HEK293 (cell line): Measurements from ENCODE around the gene OR13J1.

Experiments used
- CTCF ChIA-PET: fragments of 350-600 bp; formaldehyde crosslinking; extraction: SDS; loops from one replicate; lab custom pipeline; 2021; ENCODE audit warnings: antibody characterized with exemption; lab: Yijun Ruan, JAX
- POLR2A ChIA-PET: fragments of 300-600 bp; formaldehyde crosslinking; extraction: SDS; loops from one replicate; lab custom pipeline; 2020; ENCODE audit warnings: antibody characterized with exemption, inconsistent platforms; lab: Yijun Ruan, JAX
- H3K27ac ChIP-seq: fragments of 200-500 bp; sonication (Bioruptor generic); 2 replicates; pipeline ENCODE4 v1.5.1; 2014; ENCODE audit warnings: low read depth, low read length, control low read depth, inconsistent platforms; ENCODE audit errors: extremely low read depth
- H3K36me3 ChIP-seq, 2 experiments: fragments of 200-500 bp in 1 of 2; sonication (Bioruptor generic) in 1 of 2; 1 replicate in 1 of 2; 2 replicates in 1 of 2; pipeline ENCODE4 v1.5.1; 2014 to 2017; ENCODE audit warnings: inconsistent platforms in 2 of 2, low read length in 2 of 2; ENCODE audit not compliant: control insufficient read depth in 2 of 2, insufficient read depth in 1 of 2
- H3K4me1 ChIP-seq: fragments of 200-500 bp; sonication (Bioruptor generic); 2 replicates; pipeline ENCODE4 v1.5.1; 2014; ENCODE audit warnings: mild to moderate bottlenecking, low read length, inconsistent platforms; ENCODE audit not compliant: control insufficient read depth, insufficient read depth
- H3K4me3 ChIP-seq: 2 replicates; pipeline ENCODE4 v1.5.1; 2011; ENCODE audit warnings: low read depth, mild to moderate bottlenecking, control low read depth, low read length, moderate library complexity
- H3K9me3 ChIP-seq: fragments of 200-500 bp; sonication (Bioruptor generic); 2 replicates; pipeline ENCODE4 v1.5.1; 2014; ENCODE audit warnings: low read depth, low read length, inconsistent platforms; ENCODE audit not compliant: control insufficient read depth, insufficient read depth
- GLI2 ChIP-seq: fragments of 450-650 bp; formaldehyde crosslinking; IDR thresholded peaks from 2 replicates; pipeline ENCODE4; 2017; ENCODE audit warnings: missing biosample characterization, missing genetic modification characterization, low read depth, borderline replicate concordance
- GLI4 ChIP-seq: fragments of 450-650 bp; formaldehyde crosslinking; IDR thresholded peaks from 2 replicates; pipeline ENCODE4 v1.5.1; 2016; ENCODE audit warnings: missing biosample characterization, missing genetic modification characterization
- GLIS1 ChIP-seq: fragments of 450-650 bp; formaldehyde crosslinking; IDR thresholded peaks from 2 replicates; pipeline ENCODE4 v1.5.1; 2016; ENCODE audit warnings: missing biosample characterization, missing genetic modification characterization
- KLF9 ChIP-seq: fragments of 450-650 bp; formaldehyde crosslinking; IDR thresholded peaks from 2 replicates; pipeline ENCODE4 v1.5.1; 2016; ENCODE audit warnings: missing biosample characterization, missing genetic modification characterization, low read depth
- SCRT1 ChIP-seq: fragments of 450-650 bp; formaldehyde crosslinking; IDR thresholded peaks from 2 replicates; pipeline ENCODE4 v1.5.1; 2016; ENCODE audit warnings: missing biosample characterization, missing genetic modification characterization, borderline replicate concordance
- SCRT2 ChIP-seq: fragments of 450-650 bp; formaldehyde crosslinking; IDR thresholded peaks from 2 replicates; pipeline ENCODE4 v1.5.1; 2016; ENCODE audit warnings: missing biosample characterization, missing genetic modification characterization
- TRIM28 ChIP-seq: IDR thresholded peaks from 2 replicates; pipeline ENCODE4 v1.6.1; 2011; ENCODE audit warnings: low read length, control low read depth, borderline replicate concordance
- ZBTB17 ChIP-seq: fragments of 450-650 bp; formaldehyde crosslinking; IDR thresholded peaks from 2 replicates; pipeline ENCODE4 v1.5.1; 2016; ENCODE audit warnings: missing biosample characterization, missing genetic modification characterization
- ZFP41 ChIP-seq: fragments of 450-650 bp; formaldehyde crosslinking; IDR thresholded peaks from 2 replicates; pipeline ENCODE4 v1.5.1; 2016; ENCODE audit warnings: missing biosample characterization, missing genetic modification characterization, borderline replicate concordance
- ZNF140 ChIP-seq: fragments of 450-650 bp; formaldehyde crosslinking; IDR thresholded peaks from 2 replicates; pipeline ENCODE4 v1.5.1; 2016; ENCODE audit warnings: missing biosample characterization, missing genetic modification characterization
- ZNF175 ChIP-seq: fragments of 450-650 bp; formaldehyde crosslinking; IDR thresholded peaks from 2 replicates; pipeline ENCODE4 v1.5.1; 2016; ENCODE audit warnings: missing biosample characterization, missing genetic modification characterization
- ZNF2 ChIP-seq: fragments of 450-650 bp; formaldehyde crosslinking; IDR thresholded peaks from 2 replicates; pipeline ENCODE4 v1.5.1; 2016; ENCODE audit warnings: missing biosample characterization, missing genetic modification characterization
- ZNF560 ChIP-seq: fragments of 450-650 bp; formaldehyde crosslinking; IDR thresholded peaks from 2 replicates; pipeline ENCODE4 v1.5.1; 2017; ENCODE audit warnings: missing biosample characterization, missing genetic modification characterization, borderline replicate concordance
- ZNF654 ChIP-seq: fragments of 450-650 bp; formaldehyde crosslinking; IDR thresholded peaks from 2 replicates; pipeline ENCODE4 v1.5.1; 2016; ENCODE audit warnings: low read depth, missing biosample characterization, missing genetic modification characterization
- TF ChIP-seq, protein P1 (sequence below): fragments of 450-650 bp; formaldehyde crosslinking; IDR thresholded peaks from 2 replicates; pipeline ENCODE4 v1.5.1; 2016; ENCODE audit warnings: missing biosample characterization, missing genetic modification characterization
- TF ChIP-seq, protein P2 (sequence below): fragments of 450-650 bp; formaldehyde crosslinking; IDR thresholded peaks from 2 replicates; pipeline ENCODE4 v1.5.1; 2016; ENCODE audit warnings: missing biosample characterization, missing genetic modification characterization
- TF ChIP-seq, protein P3 (sequence below): fragments of 450-650 bp; formaldehyde crosslinking; IDR thresholded peaks from 2 replicates; pipeline ENCODE4 v1.5.1; 2017; ENCODE audit warnings: missing biosample characterization, missing genetic modification characterization
- TF ChIP-seq, protein P4 (sequence below): fragments of 450-650 bp; formaldehyde crosslinking; IDR thresholded peaks from 2 replicates; pipeline ENCODE4 v1.5.1; 2016; ENCODE audit warnings: missing biosample characterization, missing genetic modification characterization
- TF ChIP-seq, protein P5 (sequence below): fragments of 450-650 bp; formaldehyde crosslinking; IDR thresholded peaks from 2 replicates; pipeline ENCODE4 v1.5.1; 2016; ENCODE audit warnings: missing biosample characterization, missing genetic modification characterization
- TF ChIP-seq, protein P6 (sequence below): sonication (generic); formaldehyde crosslinking; IDR thresholded peaks from 2 replicates; pipeline ENCODE4 v1.8.1; 2022; ENCODE audit warnings: mild to moderate bottlenecking, moderate library complexity, missing genetic modification reagents

Gene OR13J1

DNA sequence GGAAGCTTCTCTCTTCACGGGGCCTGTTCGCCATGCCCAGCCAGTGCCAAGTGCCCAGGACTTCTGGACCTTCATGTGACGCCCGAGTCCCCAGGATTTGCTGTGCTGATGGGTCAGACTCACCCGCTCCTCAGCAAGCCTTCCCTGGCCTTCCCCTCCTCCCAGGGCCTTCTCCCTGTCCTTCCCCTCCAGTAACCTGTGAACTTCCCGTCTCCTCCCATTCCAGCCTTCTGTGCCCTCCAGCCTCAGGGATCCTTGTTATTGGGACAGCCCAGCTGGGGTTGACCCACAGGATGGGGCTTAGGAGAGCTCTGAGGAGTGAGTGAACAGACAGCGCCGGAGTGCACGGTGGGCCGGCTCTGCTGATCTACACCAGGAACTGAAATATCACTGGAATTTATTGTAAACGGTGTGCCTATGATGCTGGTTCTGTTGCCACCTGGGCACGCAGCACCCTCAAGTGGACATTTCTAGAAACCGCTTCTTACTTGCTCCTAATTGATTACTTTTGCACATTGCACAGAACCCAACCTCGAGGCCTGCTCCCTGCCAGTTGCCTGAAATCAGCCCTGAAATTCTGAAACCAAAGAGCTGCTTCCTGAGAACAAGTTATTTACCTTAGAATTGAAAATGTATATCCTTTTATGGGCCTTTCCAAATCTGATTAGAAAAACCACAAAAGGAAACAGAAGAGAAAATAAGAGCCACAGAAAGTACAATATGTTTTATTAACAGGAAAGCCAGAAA is 40.6 kb upstream of the OR13J1 start:
- H3K4me3 ChIP-seq = no peak overlapping the region
- CTCF ChIA-PET = interaction anchor here (0.6 to 3.6 kb wide), 44 partner anchors 8 to 724 kb away, joined by 3 to 45 read pairs (median 4); partner anchors contain the start of genes CCDC107, GBA2, HINT2 and RGP1
- POLR2A ChIA-PET = no interaction called here
- peak; percentile 67 for TF ChIP-seq ZNF654 (tag by site-specific recombination)
- no peak for TF ChIP-seq SCRT1 (tag by site-specific recombination)
- TF ChIP-seq GLIS1 = no peak
- TF ChIP-seq ZBTB17 (tag by site-specific recombination) = peak; percentile 42; the same call in 1 of the 2 replicates
- no peak for TF ChIP-seq ZNF175
- TF ChIP-seq, protein P1, sequence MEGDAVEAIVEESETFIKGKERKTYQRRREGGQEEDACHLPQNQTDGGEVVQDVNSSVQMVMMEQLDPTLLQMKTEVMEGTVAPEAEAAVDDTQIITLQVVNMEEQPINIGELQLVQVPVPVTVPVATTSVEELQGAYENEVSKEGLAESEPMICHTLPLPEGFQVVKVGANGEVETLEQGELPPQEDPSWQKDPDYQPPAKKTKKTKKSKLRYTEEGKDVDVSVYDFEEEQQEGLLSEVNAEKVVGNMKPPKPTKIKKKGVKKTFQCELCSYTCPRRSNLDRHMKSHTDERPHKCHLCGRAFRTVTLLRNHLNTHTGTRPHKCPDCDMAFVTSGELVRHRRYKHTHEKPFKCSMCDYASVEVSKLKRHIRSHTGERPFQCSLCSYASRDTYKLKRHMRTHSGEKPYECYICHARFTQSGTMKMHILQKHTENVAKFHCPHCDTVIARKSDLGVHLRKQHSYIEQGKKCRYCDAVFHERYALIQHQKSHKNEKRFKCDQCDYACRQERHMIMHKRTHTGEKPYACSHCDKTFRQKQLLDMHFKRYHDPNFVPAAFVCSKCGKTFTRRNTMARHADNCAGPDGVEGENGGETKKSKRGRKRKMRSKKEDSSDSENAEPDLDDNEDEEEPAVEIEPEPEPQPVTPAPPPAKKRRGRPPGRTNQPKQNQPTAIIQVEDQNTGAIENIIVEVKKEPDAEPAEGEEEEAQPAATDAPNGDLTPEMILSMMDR = peak; percentile 49; the same call in 1 of the 2 replicates
- TF ChIP-seq, protein P2, sequence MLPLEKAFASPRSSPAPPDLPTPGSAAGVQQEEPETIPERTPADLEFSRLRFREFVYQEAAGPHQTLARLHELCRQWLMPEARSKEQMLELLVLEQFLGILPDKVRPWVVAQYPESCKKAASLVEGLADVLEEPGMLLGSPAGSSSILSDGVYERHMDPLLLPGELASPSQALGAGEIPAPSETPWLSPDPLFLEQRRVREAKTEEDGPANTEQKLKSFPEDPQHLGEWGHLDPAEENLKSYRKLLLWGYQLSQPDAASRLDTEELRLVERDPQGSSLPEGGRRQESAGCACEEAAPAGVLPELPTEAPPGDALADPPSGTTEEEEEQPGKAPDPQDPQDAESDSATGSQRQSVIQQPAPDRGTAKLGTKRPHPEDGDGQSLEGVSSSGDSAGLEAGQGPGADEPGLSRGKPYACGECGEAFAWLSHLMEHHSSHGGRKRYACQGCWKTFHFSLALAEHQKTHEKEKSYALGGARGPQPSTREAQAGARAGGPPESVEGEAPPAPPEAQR (tag by site-specific recombination) = no peak
- TF ChIP-seq, all 188 proteins: peak for 3
- Histone ChIP-seq H3K27ac (no peak overlapping the region), H3K36me3 (no peaks in the 10 kb centered on the region), H3K4me1 (peaks cover 10% of the 10 kb centered on the region), H3K9me3 (no peaks in the 10 kb centered on the region)

DNA sequence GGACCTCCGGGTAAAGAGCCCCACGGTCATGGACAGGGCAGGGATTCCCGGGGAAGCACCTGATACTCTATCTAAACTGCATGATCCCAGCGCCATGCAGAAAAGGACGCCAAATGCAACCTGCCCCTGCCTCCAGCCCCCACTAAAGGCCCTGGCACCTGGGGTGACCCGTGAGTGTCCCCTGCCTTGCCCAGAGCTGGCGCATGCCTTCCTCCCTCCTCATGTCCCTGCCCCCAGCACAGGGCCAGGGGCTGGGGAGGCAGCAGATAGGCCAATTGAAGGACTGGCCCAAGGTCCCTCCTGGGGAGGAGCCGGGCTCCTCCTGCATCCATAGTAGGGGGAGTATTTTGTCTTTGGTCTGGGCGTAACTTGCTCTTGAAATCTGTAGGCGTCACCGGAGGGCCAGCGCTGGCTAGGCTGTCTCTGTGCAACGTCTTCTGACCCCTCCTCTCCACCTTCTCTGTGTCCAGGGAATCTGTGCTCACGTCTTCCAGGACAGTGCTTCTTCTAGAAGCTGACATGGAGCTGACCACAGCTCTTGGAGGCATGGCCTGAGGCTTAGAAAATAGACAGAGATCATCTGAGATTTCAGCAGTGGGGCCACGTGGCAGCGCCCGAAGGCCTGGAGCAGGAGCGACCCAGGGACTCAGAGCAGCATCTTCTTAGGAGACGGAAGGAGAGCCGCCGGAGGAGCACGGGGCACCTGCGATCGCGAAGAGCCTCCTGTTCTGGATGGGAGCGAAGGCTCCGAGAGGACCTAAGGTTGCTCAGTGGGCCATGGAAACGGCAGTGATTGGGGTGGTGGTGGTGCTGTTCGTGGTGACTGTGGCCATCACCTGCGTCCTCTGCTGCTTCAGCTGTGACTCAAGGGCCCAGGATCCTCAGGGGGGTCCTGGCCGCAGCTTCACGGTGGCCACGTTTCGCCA is 39.7 kb upstream of the OR13J1 start:
- H3K4me3 ChIP-seq = no peak overlapping the region
- POLR2A ChIA-PET = no interaction called here
- peaks cover 10% of the 10 kb centered on the region for H3K4me1 ChIP-seq
- no peak overlapping the region for H3K27ac ChIP-seq
- no peaks in the 10 kb centered on the region for H3K9me3 ChIP-seq
- CTCF ChIA-PET = interaction anchor here (0.6 to 3.6 kb wide), 25 partner anchors 8 to 723 kb away, joined by 3 to 45 read pairs (median 4); partner anchors contain the start of genes CCDC107, GBA2 and RGP1
- no peaks in the 10 kb centered on the region for H3K36me3 ChIP-seq
- TF ChIP-seq SCRT2 (tag by site-specific recombination) = no peak
- no peak for TF ChIP-seq ZNF560 (tag by site-specific recombination)
- TF ChIP-seq ZFP41 = no peak
- TF ChIP-seq GLI4 = no peak
- TF ChIP-seq, protein P3, sequence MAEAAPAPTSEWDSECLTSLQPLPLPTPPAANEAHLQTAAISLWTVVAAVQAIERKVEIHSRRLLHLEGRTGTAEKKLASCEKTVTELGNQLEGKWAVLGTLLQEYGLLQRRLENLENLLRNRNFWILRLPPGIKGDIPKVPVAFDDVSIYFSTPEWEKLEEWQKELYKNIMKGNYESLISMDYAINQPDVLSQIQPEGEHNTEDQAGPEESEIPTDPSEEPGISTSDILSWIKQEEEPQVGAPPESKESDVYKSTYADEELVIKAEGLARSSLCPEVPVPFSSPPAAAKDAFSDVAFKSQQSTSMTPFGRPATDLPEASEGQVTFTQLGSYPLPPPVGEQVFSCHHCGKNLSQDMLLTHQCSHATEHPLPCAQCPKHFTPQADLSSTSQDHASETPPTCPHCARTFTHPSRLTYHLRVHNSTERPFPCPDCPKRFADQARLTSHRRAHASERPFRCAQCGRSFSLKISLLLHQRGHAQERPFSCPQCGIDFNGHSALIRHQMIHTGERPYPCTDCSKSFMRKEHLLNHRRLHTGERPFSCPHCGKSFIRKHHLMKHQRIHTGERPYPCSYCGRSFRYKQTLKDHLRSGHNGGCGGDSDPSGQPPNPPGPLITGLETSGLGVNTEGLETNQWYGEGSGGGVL (tag by site-specific recombination) = no peak
- TF ChIP-seq, protein P4, sequence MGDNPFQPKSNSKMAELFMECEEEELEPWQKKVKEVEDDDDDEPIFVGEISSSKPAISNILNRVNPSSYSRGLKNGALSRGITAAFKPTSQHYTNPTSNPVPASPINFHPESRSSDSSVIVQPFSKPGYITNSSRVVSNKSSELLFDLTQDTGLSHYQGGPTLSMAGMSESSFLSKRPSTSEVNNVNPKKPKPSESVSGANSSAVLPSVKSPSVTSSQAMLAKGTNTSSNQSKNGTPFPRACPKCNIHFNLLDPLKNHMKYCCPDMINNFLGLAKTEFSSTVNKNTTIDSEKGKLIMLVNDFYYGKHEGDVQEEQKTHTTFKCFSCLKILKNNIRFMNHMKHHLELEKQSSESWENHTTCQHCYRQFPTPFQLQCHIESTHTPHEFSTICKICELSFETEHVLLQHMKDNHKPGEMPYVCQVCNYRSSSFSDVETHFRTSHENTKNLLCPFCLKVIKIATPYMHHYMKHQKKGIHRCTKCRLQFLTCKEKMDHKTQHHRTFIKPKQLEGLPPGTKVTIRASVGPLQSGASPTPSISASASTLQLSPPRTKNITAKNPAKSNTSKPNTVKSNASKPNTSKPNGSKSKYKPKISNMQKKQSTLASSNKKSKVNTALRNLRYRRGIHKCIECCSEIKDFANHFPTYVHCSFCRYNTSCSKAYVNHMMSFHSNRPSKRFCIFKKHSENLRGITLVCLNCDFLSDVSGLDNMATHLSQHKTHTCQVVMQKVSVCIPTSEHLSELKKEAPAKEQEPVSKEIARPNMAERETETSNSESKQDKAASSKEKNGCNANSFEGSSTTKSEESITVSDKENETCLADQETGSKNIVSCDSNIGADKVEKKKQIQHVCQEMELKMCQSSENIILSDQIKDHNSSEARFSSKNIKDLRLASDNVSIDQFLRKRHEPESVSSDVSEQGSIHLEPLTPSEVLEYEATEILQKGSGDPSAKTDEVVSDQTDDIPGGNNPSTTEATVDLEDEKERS (tag by site-specific recombination) = no peak
- TF ChIP-seq SCRT1 (tag by site-specific recombination) = no peak
- no peak for TF ChIP-seq KLF9 (tag by site-specific recombination)
- TF ChIP-seq ZNF2 = no peak
- TF ChIP-seq ZNF140 (tag by site-specific recombination) = no peak
- TF ChIP-seq, protein P5, sequence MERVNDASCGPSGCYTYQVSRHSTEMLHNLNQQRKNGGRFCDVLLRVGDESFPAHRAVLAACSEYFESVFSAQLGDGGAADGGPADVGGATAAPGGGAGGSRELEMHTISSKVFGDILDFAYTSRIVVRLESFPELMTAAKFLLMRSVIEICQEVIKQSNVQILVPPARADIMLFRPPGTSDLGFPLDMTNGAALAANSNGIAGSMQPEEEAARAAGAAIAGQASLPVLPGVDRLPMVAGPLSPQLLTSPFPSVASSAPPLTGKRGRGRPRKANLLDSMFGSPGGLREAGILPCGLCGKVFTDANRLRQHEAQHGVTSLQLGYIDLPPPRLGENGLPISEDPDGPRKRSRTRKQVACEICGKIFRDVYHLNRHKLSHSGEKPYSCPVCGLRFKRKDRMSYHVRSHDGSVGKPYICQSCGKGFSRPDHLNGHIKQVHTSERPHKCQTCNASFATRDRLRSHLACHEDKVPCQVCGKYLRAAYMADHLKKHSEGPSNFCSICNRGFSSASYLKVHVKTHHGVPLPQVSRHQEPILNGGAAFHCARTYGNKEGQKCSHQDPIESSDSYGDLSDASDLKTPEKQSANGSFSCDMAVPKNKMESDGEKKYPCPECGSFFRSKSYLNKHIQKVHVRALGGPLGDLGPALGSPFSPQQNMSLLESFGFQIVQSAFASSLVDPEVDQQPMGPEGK (tag by site-specific recombination) = no peak
- no peak for TF ChIP-seq TRIM28
- no peak for TF ChIP-seq GLI2
- TF ChIP-seq, protein P6, sequence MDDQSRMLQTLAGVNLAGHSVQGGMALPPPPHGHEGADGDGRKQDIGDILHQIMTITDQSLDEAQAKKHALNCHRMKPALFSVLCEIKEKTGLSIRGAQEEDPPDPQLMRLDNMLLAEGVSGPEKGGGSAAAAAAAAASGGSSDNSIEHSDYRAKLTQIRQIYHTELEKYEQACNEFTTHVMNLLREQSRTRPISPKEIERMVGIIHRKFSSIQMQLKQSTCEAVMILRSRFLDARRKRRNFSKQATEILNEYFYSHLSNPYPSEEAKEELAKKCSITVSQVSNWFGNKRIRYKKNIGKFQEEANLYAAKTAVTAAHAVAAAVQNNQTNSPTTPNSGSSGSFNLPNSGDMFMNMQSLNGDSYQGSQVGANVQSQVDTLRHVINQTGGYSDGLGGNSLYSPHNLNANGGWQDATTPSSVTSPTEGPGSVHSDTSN = no peak
